SK-N-SH treated with all-trans-retinoic acid at 6 μM for 48 hours (cell line): ENCODE measurements around the gene SORCS3.

ENCODE experiments used
- BACH2 ChIP-seq: fragments of 250-450 bp; sonication (Bioruptor Pico); IDR thresholded peaks from 2 replicates; pipeline ENCODE4 v1.9.0; 2021; ENCODE audit warnings: mild to moderate bottlenecking, borderline replicate concordance
- CSDC2 ChIP-seq: fragments of 250-450 bp; sonication (Bioruptor Pico); IDR thresholded peaks from 2 replicates; pipeline ENCODE4 v1.5.0; 2020; ENCODE audit warnings: mild to moderate bottlenecking, moderate library complexity
- ESRRG ChIP-seq: fragments of 250-450 bp; sonication (Bioruptor Pico); IDR thresholded peaks from 2 replicates; pipeline ENCODE4 v1.6.1; 2021; ENCODE audit warnings: mild to moderate bottlenecking
- OSR1 ChIP-seq: fragments of 250-450 bp; sonication (Bioruptor Pico); IDR thresholded peaks from 2 replicates; pipeline ENCODE4 v1.8.0; 2022; ENCODE audit warnings: moderate library complexity, mild to moderate bottlenecking, inconsistent platforms
- PATZ1 ChIP-seq: fragments of 250-450 bp; sonication (Bioruptor Pico); IDR thresholded peaks from 2 replicates; pipeline ENCODE4 v1.8.0; 2020; ENCODE audit warnings: mild to moderate bottlenecking, moderate library complexity, borderline replicate concordance
- SNAI2 ChIP-seq: fragments of 250-450 bp; sonication (Bioruptor Pico); IDR thresholded peaks from 2 replicates; pipeline ENCODE4 v1.5.0; 2020; ENCODE audit warnings: mild to moderate bottlenecking, moderate library complexity
- TOX ChIP-seq: fragments of 250-450 bp; sonication (Bioruptor Pico); IDR thresholded peaks from 2 replicates; pipeline ENCODE4 v1.8.0; 2021; ENCODE audit warnings: mild to moderate bottlenecking, moderate library complexity, borderline replicate concordance
- TSHZ2 ChIP-seq: fragments of 250-450 bp; sonication (Bioruptor Pico); IDR thresholded peaks from 2 replicates; pipeline ENCODE4 v1.5.0; 2020; ENCODE audit warnings: mild to moderate bottlenecking, moderate library complexity
- ZFP30 ChIP-seq: fragments of 450-650 bp; formaldehyde crosslinking; IDR thresholded peaks from 2 replicates; pipeline ENCODE4 v1.5.0; 2022; ENCODE audit warnings: mild to moderate bottlenecking, moderate library complexity
- ZNF565 ChIP-seq: fragments of 450-650 bp; formaldehyde crosslinking; conservative IDR thresholded peaks from 2 replicates; pipeline ENCODE4 v1.5.0; 2020; ENCODE audit warnings: low read depth, mild to moderate bottlenecking, moderate library complexity
- ZNF70 ChIP-seq: fragments of 450-650 bp; formaldehyde crosslinking; IDR thresholded peaks from 2 replicates; pipeline ENCODE4 v1.5.0; 2020; ENCODE audit warnings: mild to moderate bottlenecking, moderate library complexity
- ZNF8 ChIP-seq: fragments of 450-650 bp; formaldehyde crosslinking; IDR thresholded peaks from 2 replicates; pipeline ENCODE4 v1.5.0; 2020; ENCODE audit warnings: mild to moderate bottlenecking, moderate library complexity
- TF ChIP-seq, protein P1 (sequence below): fragments of 250-450 bp; sonication (Bioruptor Pico); IDR thresholded peaks from 2 replicates; pipeline ENCODE4 v1.8.0; 2021; ENCODE audit warnings: low read depth, mild to moderate bottlenecking, moderate library complexity, borderline replicate concordance
- TF ChIP-seq, protein P2 (sequence below): fragments of 250-450 bp; sonication (Bioruptor Pico); IDR thresholded peaks from 2 replicates; pipeline ENCODE4 v1.5.1; 2020; ENCODE audit warnings: low read depth, mild to moderate bottlenecking, moderate library complexity

GRCh38 chr10:104707602-104708459, 66.7 kb downstream of the SORCS3 start:
- TF ChIP-seq ZNF8 (CRISPR knock-in tag) (no peak), ZFP30 (no peak), BACH2 (CRISPR knock-in tag) (no peak), PATZ1 (CRISPR knock-in tag) (no peak), SNAI2 (CRISPR knock-in tag) (no peak), ZNF70 (no peak), ZNF565 (CRISPR knock-in tag) (no peak), CSDC2 (CRISPR knock-in tag) (no peak), TOX (no peak), ESRRG (CRISPR knock-in tag) (no peak), TSHZ2 (CRISPR knock-in tag) (no peak), OSR1 (CRISPR knock-in tag) (no peak)
- TF ChIP-seq, protein P1, sequence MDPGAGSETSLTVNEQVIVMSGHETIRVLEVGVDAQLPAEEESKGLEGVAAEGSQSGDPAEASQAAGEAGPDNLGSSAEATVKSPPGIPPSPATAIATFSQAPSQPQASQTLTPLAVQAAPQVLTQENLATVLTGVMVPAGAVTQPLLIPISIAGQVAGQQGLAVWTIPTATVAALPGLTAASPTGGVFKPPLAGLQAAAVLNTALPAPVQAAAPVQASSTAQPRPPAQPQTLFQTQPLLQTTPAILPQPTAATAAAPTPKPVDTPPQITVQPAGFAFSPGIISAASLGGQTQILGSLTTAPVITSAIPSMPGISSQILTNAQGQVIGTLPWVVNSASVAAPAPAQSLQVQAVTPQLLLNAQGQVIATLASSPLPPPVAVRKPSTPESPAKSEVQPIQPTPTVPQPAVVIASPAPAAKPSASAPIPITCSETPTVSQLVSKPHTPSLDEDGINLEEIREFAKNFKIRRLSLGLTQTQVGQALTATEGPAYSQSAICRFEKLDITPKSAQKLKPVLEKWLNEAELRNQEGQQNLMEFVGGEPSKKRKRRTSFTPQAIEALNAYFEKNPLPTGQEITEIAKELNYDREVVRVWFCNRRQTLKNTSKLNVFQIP (CRISPR knock-in tag) = no peak
- TF ChIP-seq, protein P2, sequence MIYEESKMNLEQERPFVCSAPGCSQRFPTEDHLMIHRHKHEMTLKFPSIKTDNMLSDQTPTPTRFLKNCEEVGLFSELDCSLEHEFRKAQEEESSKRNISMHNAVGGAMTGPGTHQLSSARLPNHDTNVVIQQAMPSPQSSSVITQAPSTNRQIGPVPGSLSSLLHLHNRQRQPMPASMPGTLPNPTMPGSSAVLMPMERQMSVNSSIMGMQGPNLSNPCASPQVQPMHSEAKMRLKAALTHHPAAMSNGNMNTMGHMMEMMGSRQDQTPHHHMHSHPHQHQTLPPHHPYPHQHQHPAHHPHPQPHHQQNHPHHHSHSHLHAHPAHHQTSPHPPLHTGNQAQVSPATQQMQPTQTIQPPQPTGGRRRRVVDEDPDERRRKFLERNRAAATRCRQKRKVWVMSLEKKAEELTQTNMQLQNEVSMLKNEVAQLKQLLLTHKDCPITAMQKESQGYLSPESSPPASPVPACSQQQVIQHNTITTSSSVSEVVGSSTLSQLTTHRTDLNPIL (CRISPR knock-in tag) = no peak
